Measurements from ENCODE around the gene LRRC2.

DNA sequence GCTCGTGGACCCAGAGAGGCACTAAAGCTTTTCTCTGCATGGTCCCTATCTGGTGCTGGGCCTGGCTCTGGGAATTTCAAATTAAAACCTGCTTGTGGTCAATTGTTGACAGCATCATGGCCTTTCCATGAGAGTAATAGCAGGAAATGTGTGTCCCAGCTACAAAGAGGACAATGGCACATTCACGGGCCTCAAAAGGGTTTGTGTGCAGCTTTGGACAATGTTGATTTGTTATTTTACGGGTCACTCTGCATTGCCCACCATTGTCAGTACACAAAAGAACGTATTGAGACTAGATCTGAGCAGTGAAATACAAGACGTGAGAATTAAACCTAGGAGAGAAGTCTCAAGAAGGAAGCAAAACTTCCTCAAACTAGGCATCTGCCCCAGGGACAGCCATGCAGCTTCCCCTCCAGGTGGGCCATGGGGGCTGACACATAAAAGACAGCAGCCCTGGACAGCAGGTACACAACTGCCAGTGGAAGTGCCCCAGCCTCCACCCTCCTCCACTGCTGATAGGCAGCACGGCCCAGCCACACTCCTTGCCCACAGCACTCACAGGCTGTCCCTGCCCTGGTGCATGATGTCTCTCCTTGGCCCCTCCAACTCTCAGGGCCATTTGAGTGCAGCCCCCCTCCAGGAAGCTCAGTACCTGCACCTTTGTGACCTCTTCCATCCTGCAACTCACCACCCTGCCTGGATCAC lies 85.5 kb downstream of the LRRC2 start:
- TF ChIP-seq, protein P1, sequence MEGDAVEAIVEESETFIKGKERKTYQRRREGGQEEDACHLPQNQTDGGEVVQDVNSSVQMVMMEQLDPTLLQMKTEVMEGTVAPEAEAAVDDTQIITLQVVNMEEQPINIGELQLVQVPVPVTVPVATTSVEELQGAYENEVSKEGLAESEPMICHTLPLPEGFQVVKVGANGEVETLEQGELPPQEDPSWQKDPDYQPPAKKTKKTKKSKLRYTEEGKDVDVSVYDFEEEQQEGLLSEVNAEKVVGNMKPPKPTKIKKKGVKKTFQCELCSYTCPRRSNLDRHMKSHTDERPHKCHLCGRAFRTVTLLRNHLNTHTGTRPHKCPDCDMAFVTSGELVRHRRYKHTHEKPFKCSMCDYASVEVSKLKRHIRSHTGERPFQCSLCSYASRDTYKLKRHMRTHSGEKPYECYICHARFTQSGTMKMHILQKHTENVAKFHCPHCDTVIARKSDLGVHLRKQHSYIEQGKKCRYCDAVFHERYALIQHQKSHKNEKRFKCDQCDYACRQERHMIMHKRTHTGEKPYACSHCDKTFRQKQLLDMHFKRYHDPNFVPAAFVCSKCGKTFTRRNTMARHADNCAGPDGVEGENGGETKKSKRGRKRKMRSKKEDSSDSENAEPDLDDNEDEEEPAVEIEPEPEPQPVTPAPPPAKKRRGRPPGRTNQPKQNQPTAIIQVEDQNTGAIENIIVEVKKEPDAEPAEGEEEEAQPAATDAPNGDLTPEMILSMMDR (IDR thresholded peaks at IDR 0.05), result no peak
- no peak for TF ChIP-seq POLR2A (IDR thresholded peaks at IDR 0.05)
